Ishikawa (cell line): ENCODE results near the gene RAB5B.

Experiments used
- EP300 ChIP-seq: IDR thresholded peaks from 2 replicates; pipeline ENCODE4 v1.6.1; 2012; ENCODE audit warnings: borderline replicate concordance
- FOXM1 ChIP-seq: IDR thresholded peaks from 2 replicates; pipeline ENCODE4 v1.6.1; 2012; ENCODE audit warnings: low read depth, borderline replicate concordance
- MAX ChIP-seq: IDR thresholded peaks from 2 replicates; pipeline ENCODE4 v1.6.1; 2012
- NFIC ChIP-seq: IDR thresholded peaks from 2 replicates; pipeline ENCODE4 v1.6.1; 2012
- RAD21 ChIP-seq: IDR thresholded peaks from 2 replicates; pipeline ENCODE4 v1.6.1; 2012; ENCODE audit warnings: low read depth
- REST ChIP-seq: IDR thresholded peaks from 2 replicates; pipeline ENCODE4 v1.6.1; 2012; ENCODE audit warnings: low read depth, mild to moderate bottlenecking
- TAF1 ChIP-seq: IDR thresholded peaks from 2 replicates; pipeline ENCODE4 v1.6.1; 2012; ENCODE audit warnings: low read depth, mild to moderate bottlenecking
- TCF12 ChIP-seq: IDR thresholded peaks from 2 replicates; pipeline ENCODE4 v1.6.1; 2012; ENCODE audit warnings: low read depth
- TEAD4 ChIP-seq: IDR thresholded peaks from 2 replicates; pipeline ENCODE4 v1.6.1; 2012
- USF1 ChIP-seq: IDR thresholded peaks from 2 replicates; pipeline ENCODE4 v1.6.1; 2012
- YY1 ChIP-seq: IDR thresholded peaks from 2 replicates; pipeline ENCODE4 v1.6.1; 2012; ENCODE audit warnings: low read depth

GRCh38 chr12:55934773-55935172, 39.1 kb upstream of the RAB5B start:
- no peak for TF ChIP-seq RAD21
- no peak for TF ChIP-seq REST
- no peak for TF ChIP-seq USF1
- no peak for TF ChIP-seq EP300
- TF ChIP-seq YY1, result no peak
- no peak for TF ChIP-seq TEAD4
- TF ChIP-seq MAX, result no peak
- no peak for TF ChIP-seq TCF12
- TF ChIP-seq FOXM1, result no peak
- no peak for TF ChIP-seq TAF1
- TF ChIP-seq NFIC, result no peak
